H1 (cell line): ENCODE results near the gene C15orf39. TPM values are rescaled to one million over a fixed set of nuclear protein-coding genes. Genes with fewer than 3 reads are reported as not detected.

Source experiments
- CTCF ChIA-PET: fragments of 300-600 bp; sonication (Branson Sonifier 250); formaldehyde crosslinking; loops from one replicate; lab custom pipeline; 2021; ENCODE audit not compliant: partially characterized antibody; lab: Charles Lee
- POLR2A ChIA-PET: fragments of 300-600 bp; sonication (Branson Sonifier 250); formaldehyde crosslinking; loops from one replicate; lab custom pipeline; 2021; ENCODE audit warnings: inconsistent platforms; ENCODE audit not compliant: partially characterized antibody; lab: Charles Lee
- DNase-seq, 2 experiments: peaks; one replicate each; pipeline versions ENCODE4 v3.0.0 to v3.0.0-alpha.2; 2010 to 2022; ENCODE audit warnings: low spot score in 2 of 2, low read depth in 1 of 2, mixed read lengths in 1 of 2
- FAIRE-seq: peaks from 2 replicates; lab custom pipeline; 2011; peaks lifted over from hg19 to GRCh38; lab: Jason Lieb, UNC
- H2AFZ ChIP-seq: 2 replicates; pipeline ENCODE4 v1.8.1; 2012; ENCODE audit warnings: low read length, inconsistent platforms
- H2AK5ac ChIP-seq: 2 replicates; pipeline ENCODE4 v1.6.1; 2013; ENCODE audit warnings: low read depth, low read length
- H2BK120ac ChIP-seq: replicated peaks from 2 replicates; pipeline ENCODE3; 2013; ENCODE audit warnings: low read depth, low read length, inconsistent platforms
- H2BK12ac ChIP-seq: 2 replicates; pipeline ENCODE4 v1.6.1; 2013; ENCODE audit warnings: low read depth, low read length
- H2BK15ac ChIP-seq: 2 replicates; pipeline ENCODE4 v1.6.1; 2013; ENCODE audit warnings: low read length
- H2BK20ac ChIP-seq: 2 replicates; pipeline ENCODE4 v1.6.1; 2013; ENCODE audit warnings: low read length
- H2BK5ac ChIP-seq: 2 replicates; pipeline ENCODE4 v1.6.1; 2013; ENCODE audit warnings: low read depth, low read length
- H3K14ac ChIP-seq: 2 replicates; pipeline ENCODE4 v1.6.1; 2013; ENCODE audit warnings: inconsistent platforms; ENCODE audit not compliant: insufficient read length
- H3K18ac ChIP-seq: 2 replicates; pipeline ENCODE4 v1.6.1; 2013; ENCODE audit warnings: low read length; ENCODE audit errors: extremely low read depth
- H3K23ac ChIP-seq: 2 replicates; pipeline ENCODE4 v1.6.1; 2013; ENCODE audit warnings: inconsistent platforms; ENCODE audit not compliant: insufficient read length
- H3K23me2 ChIP-seq: 2 replicates; pipeline ENCODE4 v1.6.1; 2013; ENCODE audit warnings: low read depth, low read length
- H3K27ac ChIP-seq: 2 replicates; pipeline ENCODE4 v1.6.1; 2011; ENCODE audit warnings: low read depth, low read length, inconsistent platforms
- H3K27me3 ChIP-seq, 4 experiments: replicated peaks in 1 of 4; 1 replicate in 1 of 4; 2 replicates in 3 of 4; pipeline versions ENCODE4 v1.6.1 to v1.8.1; 2011 to 2013; ENCODE audit warnings: low read length in 3 of 4, mild to moderate bottlenecking in 3 of 4, inconsistent platforms in 2 of 4, mixed read lengths in 2 of 4, moderate library complexity in 1 of 4; ENCODE audit not compliant: control insufficient read depth in 3 of 4, insufficient read depth in 3 of 4; ENCODE audit errors: extremely low read depth in 1 of 4
- H3K36me3 ChIP-seq, 4 experiments: 2 replicates each; pipeline versions ENCODE4 v1.6.1 to v1.8.1; 2011 to 2013; ENCODE audit warnings: mild to moderate bottlenecking in 4 of 4, low read length in 3 of 4, moderate library complexity in 2 of 4, control low read depth in 1 of 4, inconsistent platforms in 1 of 4; ENCODE audit not compliant: insufficient read depth in 4 of 4, control insufficient read depth in 2 of 4
- H3K4ac ChIP-seq: replicated peaks from 2 replicates; pipeline ENCODE3; 2013; ENCODE audit warnings: low read length, low read depth, mixed read lengths, inconsistent platforms; ENCODE audit not compliant: insufficient read length
- H3K4me1 ChIP-seq, 4 experiments: replicated peaks in 1 of 4; 1 replicate in 1 of 4; 2 replicates in 3 of 4; pipeline versions ENCODE4 v1.6.1 to v1.8.1; 2011 to 2013; ENCODE audit warnings: low read length in 3 of 4, inconsistent platforms in 2 of 4, mixed read lengths in 1 of 4; ENCODE audit not compliant: insufficient read depth in 4 of 4, control insufficient read depth in 3 of 4
- H3K4me2 ChIP-seq, 2 experiments: 2 replicates each; pipeline versions ENCODE4 v1.6.1 to v1.8.1; 2011 to 2013; ENCODE audit warnings: low read depth in 2 of 2, low read length in 2 of 2, control low read depth in 1 of 2, inconsistent platforms in 1 of 2, mild to moderate bottlenecking in 1 of 2; ENCODE audit not compliant: insufficient read depth in 1 of 2
- H3K4me3 ChIP-seq, 4 experiments: fragments of 200-600, 300-600 bp in 1 of 4; sonication (generic), shearing (Covaris generic), sonication (Bioruptor Twin) in 1 of 4; 2 replicates each; pipeline versions ENCODE4 v1.5.1 to v1.8.1; 2011 to 2016; ENCODE audit warnings: low read length in 4 of 4, low read depth in 3 of 4, control low read depth in 2 of 4, inconsistent platforms in 2 of 4, mild to moderate bottlenecking in 2 of 4, mixed read lengths in 1 of 4, moderate library complexity in 1 of 4; ENCODE audit not compliant: insufficient read depth in 2 of 4; ENCODE audit errors: extremely low read depth in 1 of 4
- H3K56ac ChIP-seq: replicated peaks from 2 replicates; pipeline ENCODE3; 2013; ENCODE audit warnings: low read depth, mild to moderate bottlenecking, mixed read lengths, low read length, inconsistent platforms; ENCODE audit not compliant: insufficient read length
- H3K79me1 ChIP-seq: 2 replicates; pipeline ENCODE4 v1.6.1; 2013; ENCODE audit warnings: low read depth, low read length, control low read depth
- H3K79me2 ChIP-seq, 2 experiments: 2 replicates each; pipeline versions ENCODE4 v1.6.1 to v1.8.1; 2012 to 2013; ENCODE audit warnings: low read length in 2 of 2, mild to moderate bottlenecking in 2 of 2, inconsistent platforms in 1 of 2; ENCODE audit not compliant: insufficient read depth in 2 of 2, control insufficient read depth in 1 of 2
- H3K9ac ChIP-seq, 4 experiments: replicated peaks in 1 of 4; 1 replicate in 1 of 4; 2 replicates in 3 of 4; pipeline versions ENCODE4 v1.6.1 to v1.8.1; 2011 to 2013; ENCODE audit warnings: low read depth in 3 of 4, low read length in 3 of 4, control low read depth in 2 of 4, mild to moderate bottlenecking in 2 of 4, moderate library complexity in 2 of 4, inconsistent platforms in 1 of 4; ENCODE audit errors: extremely low read depth in 1 of 4
- H3K9me3 ChIP-seq, 2 experiments: 2 replicates each; pipeline versions ENCODE4 v1.6.1 to v1.8.1; 2012 to 2013; ENCODE audit warnings: mild to moderate bottlenecking in 2 of 2, moderate library complexity in 2 of 2, control low read depth in 1 of 2, inconsistent platforms in 1 of 2, low read depth in 1 of 2, low read length in 1 of 2, mixed read lengths in 1 of 2; ENCODE audit not compliant: insufficient read depth in 2 of 2
- H4K20me1 ChIP-seq, 2 experiments: replicated peaks in 1 of 2; 2 replicates each; pipeline versions ENCODE3 to v1.8.1; 2011 to 2013; ENCODE audit warnings: inconsistent platforms in 2 of 2, low read length in 2 of 2, mild to moderate bottlenecking in 1 of 2; ENCODE audit not compliant: insufficient read depth in 2 of 2, control insufficient read depth in 1 of 2
- H4K5ac ChIP-seq: 2 replicates; pipeline ENCODE4 v1.6.1; 2013; ENCODE audit warnings: low read length, low read depth, mixed read lengths, inconsistent platforms; ENCODE audit not compliant: insufficient read length
- H4K8ac ChIP-seq: 2 replicates; pipeline ENCODE4 v1.8.0; 2013; ENCODE audit warnings: mild to moderate bottlenecking, moderate library complexity, low read length, inconsistent platforms; ENCODE audit not compliant: insufficient read depth; ENCODE audit errors: extremely low read depth
- H4K91ac ChIP-seq: replicated peaks from 2 replicates; pipeline ENCODE3; 2013; ENCODE audit warnings: low read length, mixed read lengths, inconsistent platforms; ENCODE audit not compliant: insufficient read length
- CTBP2 ChIP-seq: IDR thresholded peaks from 2 replicates; pipeline ENCODE4 v1.7.0; 2011; ENCODE audit warnings: borderline replicate concordance, mild to moderate bottlenecking, moderate library complexity, mixed read lengths, low read length; ENCODE audit not compliant: insufficient read depth, insufficient read length
- EGR1 ChIP-seq: IDR thresholded peaks from 2 replicates; pipeline ENCODE4 v1.6.1; 2011; ENCODE audit warnings: low read depth, low read length, borderline replicate concordance
- POLR2A ChIP-seq, 2 experiments: IDR thresholded peaks; 1 replicate in 1 of 2; 2 replicates in 1 of 2; pipeline ENCODE4 v1.6.1; 2011; ENCODE audit warnings: low read depth in 2 of 2, low read length in 2 of 2, mild to moderate bottlenecking in 2 of 2; ENCODE audit errors: control extremely low read depth in 1 of 2
- SAP30 ChIP-seq: fragments of 300-600 bp; sonication (generic); IDR thresholded peaks from 2 replicates; pipeline ENCODE4 v1.7.1; 2012; ENCODE audit warnings: low read length, moderate library complexity, mild to moderate bottlenecking, inconsistent platforms; ENCODE audit not compliant: insufficient read depth, insufficient replicate concordance
- TEAD4 ChIP-seq: IDR thresholded peaks from 2 replicates; pipeline ENCODE4 v1.6.1; 2012; ENCODE audit warnings: low read depth, low read length, inconsistent platforms, mixed read lengths
- WGBS, 2 experiments: shearing (Covaris generic) in 1 of 2; methylation state at CpG; one replicate each; pipeline versions ENCODE4 v1.1.6 to v1.1.7; 2013 to 2015; ENCODE audit warnings: low lambda C conversion rate in 2 of 2, mixed read lengths in 2 of 2, inconsistent platforms in 1 of 2, low coverage in 1 of 2, missing lambda C conversion rate in 1 of 2; ENCODE audit not compliant: insufficient replicate concordance in 2 of 2, insufficient coverage in 1 of 2, insufficient read length in 1 of 2; ENCODE audit errors: extremely low coverage in 1 of 2, missing lambda C conversion rate in 1 of 2; 5-methylcytosine and 5-hydroxymethylcytosine counted together
- polyA plus RNA-seq, 7 experiments: library from polyadenylated mRNA; depleted of rRNA in 3 of 7; stranded (reverse) in 5 of 7; unstranded in 2 of 7; fragments of >200 nt in 5 of 7; fragments of 200-250 nt in 2 of 7; gene quantifications; 1 replicate in 5 of 7; 2 replicates in 1 of 7; 4 replicates in 1 of 7; pipeline versions ENCODE4 v1.2.1 to v1.2.3, GENCODE V29; 2011 to 2013; ENCODE audit warnings: missing spikeins in 2 of 7, mixed read lengths in 2 of 7
- total RNA-seq: library from RNA; stranded (reverse); fragmentation: NEBNext Ultra II Directional; extraction: Animal tissue kit (Norgen Biotek cat#: 25700); gene quantifications from 2 replicates; pipeline ENCODE4 v1.2.1, GENCODE V29; 2021

C15orf39 gene
- total and polyA plus RNA-seq, 2 of the 8 experiments (the other 6 are each of a cell fraction or from before 2014, with no cell fraction given), result 13.8 to 38.5 TPM

DNA sequence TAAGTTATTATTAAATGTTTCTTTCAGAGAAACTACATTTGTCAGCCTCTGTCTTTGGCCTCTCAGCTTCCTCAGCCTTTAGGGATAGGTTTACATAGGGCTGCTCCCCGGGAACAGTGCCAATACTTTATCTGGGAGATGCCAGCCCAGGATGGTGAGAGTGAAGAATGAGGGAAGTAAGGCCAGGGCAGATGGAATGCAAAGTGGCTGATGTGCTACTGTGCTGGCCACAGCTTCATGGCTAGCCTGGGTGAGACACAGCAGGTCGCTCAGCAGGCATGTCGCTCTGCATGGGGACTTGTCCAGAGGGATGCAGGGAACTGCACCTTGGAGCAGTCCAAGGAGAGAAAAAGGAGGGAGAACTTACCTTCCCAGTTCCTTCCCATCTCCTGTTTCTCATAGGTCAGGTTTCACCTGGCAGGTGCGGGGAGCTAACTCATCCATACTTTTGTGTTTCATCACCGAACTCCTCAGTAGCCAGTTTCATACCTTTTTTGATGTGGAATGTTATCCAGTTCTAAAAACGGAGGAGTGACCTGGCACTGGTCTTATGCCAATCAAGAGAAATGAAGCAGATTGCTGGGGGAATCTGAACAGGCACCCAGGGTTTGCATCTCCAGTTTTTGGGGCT is 30.9 kb upstream of the C15orf39 start:
- Histone ChIP-seq H3K9ac (no peak overlapping the region), H2AFZ (no peak overlapping the region), H2BK120ac (no peak overlapping the region)
- CTCF ChIA-PET, result interaction anchor here (0.6 to 2.0 kb wide), 5 partner anchors 14 to 390 kb away, joined by 3 to 4 read pairs (median 3); partner anchors contain the start of gene C15orf39
- FAIRE-seq, result no peak
- POLR2A ChIA-PET, result interaction anchor here (0.6 to 1.5 kb wide), 2 partner anchors 15 to 24 kb away, joined by 3 to 6 read pairs; no protein-coding TSS in a partner anchor
- TF ChIP-seq POLR2A (IDR thresholded peaks at IDR 0.05; ENCODE audit: control extremely low read depth in 1 of 2, low read depth in 2 of 2, low read length in 2 of 2) (no peak), SAP30 (no peak), TEAD4 (no peak), CTBP2 (no peak), EGR1 (no peak)
- TF ChIP-seq, all 59 proteins: peak for 0
- no peaks in the 10 kb centered on the region for H3K27me3 ChIP-seq
- no peak overlapping the region for H2BK15ac ChIP-seq
- no peaks in the 10 kb centered on the region for H3K23me2 ChIP-seq
- H3K56ac ChIP-seq, result no peak overlapping the region
- no peaks in the 10 kb centered on the region for H3K9me3 ChIP-seq
- no peaks in the 10 kb centered on the region for H3K36me3 ChIP-seq
- H3K79me1 ChIP-seq, result no peaks in the 10 kb centered on the region
- no peak overlapping the region for H3K4ac ChIP-seq
- no peak overlapping the region for H4K5ac ChIP-seq
- no peak overlapping the region for H4K8ac ChIP-seq
- no peak overlapping the region for H3K4me2 ChIP-seq
- H2BK12ac ChIP-seq, result no peak overlapping the region
- H3K27ac ChIP-seq, result no peak overlapping the region
- H3K79me2 ChIP-seq, result no peaks in the 10 kb centered on the region
- H3K4me1 ChIP-seq, result peaks cover 0 to 2% (median 0%) of the 10 kb centered on the region in 4 experiments; a peak in 1 of 7 replicates
- DNase-seq, result no peak
- no peak overlapping the region for H2BK20ac ChIP-seq
- H4K20me1 ChIP-seq, result no peaks in the 10 kb centered on the region
- no peak overlapping the region for H3K4me3 ChIP-seq
- WGBS, 2 experiments, result 91% methylated on average over 6 of the region's 6 CpGs; no CpG with 5 or more reads in 1 of the 2 experiments
- H3K18ac ChIP-seq, result no peak overlapping the region
- no peak overlapping the region for H2AK5ac ChIP-seq
- H3K23ac ChIP-seq, result no peak overlapping the region
- H2BK5ac ChIP-seq, result no peak overlapping the region
- H3K14ac ChIP-seq, result no peak overlapping the region
- no peak overlapping the region for H4K91ac ChIP-seq
